Measurements from ENCODE around the gene SLC13A2.
"Not testable (repeated sequence)": the region's sequence is repeated elsewhere in the genome, so short reads cannot be mapped to it uniquely, and the experiment has no call there.

Gene SLC13A2

DNA sequence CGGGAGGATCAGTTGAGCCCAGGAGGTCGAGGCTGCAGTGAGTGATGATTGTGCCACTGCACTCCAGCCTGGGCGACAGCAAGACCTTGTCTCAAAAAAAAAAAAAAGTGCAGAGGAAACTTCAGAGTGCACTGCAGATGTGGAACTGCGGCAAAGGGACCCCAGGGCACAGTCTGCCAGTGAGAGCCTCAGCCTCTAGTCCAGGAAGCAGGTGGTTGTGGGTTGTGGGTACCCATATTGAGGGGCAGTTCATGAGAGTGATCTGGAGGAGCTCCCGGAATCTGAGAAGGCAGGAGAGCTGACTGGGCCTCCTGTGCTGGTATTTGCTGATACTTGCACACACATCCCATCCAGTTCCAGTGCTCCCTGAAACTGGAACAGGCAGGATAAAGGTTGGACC, 45.8 kb downstream of the SLC13A2 start:
- DNase-seq = no peak

DNA sequence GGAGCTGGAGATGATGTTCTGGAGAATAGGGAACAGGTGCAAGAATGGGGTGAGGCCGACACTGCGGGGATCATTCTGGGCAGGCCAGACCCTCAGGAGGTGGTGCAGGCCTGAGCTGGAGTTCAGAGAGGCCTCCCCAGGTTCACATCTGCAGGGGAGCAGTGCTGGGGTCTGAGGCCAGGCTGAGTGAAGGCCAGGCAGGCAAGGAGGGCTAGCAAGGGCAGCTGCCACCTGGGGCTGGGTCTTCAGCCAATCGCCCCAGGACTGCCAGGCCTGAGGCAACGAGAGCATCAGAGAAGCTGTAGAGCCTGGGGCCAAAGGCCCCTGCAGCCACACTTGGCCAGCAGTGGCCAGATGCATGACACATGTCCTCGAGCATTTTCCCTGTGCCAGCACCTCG, 47.2 kb downstream of the SLC13A2 start:
- no peak for DNase-seq

DNA sequence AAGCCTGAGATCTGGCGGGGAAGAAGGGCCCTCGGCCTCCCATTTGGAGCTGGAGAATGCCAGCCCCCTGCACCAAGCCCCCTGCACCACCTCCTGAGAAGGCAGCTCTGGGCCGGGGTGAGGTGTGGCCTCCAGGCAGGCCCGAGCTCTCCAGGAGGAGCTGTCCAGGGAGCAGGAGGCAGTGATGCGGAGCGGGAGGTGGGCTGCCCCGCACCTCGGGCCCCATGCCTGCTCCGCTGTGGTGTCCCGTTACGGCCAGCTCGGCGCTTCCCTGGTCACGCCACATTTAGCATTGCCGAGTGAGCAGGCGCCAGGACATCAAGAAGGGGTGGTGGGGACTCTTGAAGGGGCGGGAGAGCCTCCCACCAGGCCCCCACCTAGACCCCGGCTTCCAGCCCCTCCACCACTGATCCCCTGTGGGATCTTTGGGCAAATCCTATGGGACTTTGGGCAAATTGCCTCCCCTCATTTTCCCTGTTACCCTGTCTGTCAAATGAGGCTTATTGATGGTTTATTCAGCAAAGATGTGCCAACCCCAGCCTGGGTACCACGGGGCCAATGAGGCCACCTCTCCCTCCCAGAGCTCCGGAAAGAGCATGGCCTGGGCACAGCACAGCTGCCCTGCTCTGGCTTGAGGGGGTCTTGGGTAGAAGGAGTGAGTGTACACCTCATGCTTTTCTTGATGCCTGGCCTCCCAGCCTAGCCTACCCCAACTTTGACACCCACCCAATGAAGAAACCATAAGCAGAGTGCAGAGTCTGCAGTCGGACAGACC, 48.1 kb downstream of the SLC13A2 start:
- DNase-seq = no peak

DNA sequence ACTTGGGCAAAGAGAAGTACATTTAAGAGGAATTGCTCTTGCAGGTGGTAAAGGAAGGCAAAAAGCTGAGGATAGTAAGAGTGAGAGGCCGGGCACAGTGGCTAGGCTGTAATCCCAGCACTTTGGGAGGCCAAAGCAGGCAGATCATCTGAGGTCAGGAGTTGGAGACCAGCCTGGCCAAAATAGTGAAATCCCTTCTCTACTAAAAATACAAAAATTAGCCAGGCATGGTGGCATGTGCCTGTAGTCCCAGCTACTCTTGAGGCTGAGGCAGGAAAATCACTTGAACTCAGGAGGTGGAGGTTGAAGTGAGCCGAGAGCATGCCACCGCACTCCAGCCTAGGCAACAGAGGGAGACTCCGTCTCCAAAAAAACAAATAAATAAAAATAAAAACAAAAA, 48.8 kb downstream of the SLC13A2 start:
- DNase-seq = not testable (repeated sequence)

DNA sequence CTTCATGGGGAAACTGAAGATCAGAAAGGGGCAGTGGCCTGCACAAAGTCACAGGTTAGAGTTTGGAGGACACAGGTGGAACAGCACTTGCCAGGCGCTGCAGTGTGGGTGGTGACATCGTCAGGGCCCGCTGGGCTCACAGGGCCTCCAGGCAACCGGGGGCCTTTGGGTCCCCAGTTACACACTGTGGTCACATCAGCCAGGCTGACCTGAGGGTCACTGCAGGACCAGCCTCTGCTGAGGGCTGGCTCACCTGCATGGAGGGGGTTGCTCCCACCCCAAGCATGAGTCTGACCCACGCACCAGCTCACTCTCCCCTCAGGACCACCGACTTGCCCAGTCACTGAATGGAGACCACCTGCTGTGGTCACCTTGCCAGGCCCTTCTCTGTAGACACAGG, 49.7 kb downstream of the SLC13A2 start:
- no peak for DNase-seq

DNA sequence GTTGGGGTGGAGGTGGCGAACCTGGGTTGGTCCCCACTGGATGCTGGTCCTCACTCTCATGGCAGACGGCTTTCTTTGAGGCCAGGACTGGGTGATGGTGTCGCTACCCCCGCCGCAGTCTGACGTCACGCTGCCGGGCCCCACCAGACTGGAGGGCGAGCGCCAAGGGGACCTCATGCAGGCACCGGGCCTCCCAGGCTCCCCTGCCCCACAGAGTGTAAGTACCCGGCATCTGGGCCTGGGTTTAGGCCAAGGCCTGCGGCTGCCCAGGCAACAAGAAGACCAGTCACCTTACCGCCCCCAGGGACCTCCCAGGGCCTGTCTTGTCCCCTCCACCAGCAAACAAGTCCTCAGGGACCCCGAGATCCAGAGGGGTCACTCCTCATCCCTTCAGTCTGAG, 50.4 kb downstream of the SLC13A2 start:
- no peak for DNase-seq

DNA sequence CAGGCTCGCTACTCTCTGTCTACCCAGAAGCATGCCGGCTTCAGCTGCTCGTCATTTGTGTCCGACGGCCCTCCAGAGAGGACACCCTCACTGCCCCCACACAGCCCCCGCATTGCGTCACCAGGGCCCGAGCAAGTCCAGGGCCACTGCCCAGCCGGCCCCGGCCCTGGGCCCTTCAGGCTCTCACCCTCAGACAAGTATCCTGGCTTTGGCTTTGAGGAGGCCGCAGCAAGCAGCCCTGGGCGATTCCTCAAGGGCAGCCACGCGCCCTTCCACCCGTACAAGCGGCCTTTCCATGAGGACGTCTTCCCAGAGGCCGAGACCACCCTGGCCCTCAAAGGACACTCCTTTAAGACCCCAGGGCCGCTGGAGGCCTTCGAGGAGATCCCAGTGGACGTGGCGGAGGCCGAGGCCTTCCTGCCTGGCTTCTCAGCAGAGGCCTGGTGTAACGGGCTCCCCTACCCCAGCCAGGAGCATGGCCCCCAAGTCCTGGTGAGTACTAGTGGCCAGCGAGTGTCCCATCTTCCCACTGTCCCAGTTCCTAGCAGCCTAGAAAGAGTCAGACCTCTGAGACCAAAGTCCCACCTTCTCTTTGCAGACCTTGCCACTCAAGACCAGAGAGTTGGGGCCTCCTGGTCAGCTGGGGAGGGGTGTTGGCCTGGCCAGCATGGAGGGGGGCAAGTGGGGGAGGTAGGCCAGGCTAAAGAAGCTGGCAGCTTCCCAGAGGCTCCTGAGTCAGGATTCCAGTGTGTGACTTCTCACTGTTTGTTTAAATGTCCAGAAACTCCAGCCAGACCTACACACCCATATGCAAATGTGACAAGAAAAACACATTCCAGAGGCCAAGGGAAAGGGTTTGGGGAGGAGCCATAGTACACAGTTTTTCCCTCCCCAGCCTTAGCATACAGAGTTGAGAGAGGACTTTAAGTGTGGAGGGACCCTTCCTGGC, 51.3 kb downstream of the SLC13A2 start:
- no peak for DNase-seq

DNA sequence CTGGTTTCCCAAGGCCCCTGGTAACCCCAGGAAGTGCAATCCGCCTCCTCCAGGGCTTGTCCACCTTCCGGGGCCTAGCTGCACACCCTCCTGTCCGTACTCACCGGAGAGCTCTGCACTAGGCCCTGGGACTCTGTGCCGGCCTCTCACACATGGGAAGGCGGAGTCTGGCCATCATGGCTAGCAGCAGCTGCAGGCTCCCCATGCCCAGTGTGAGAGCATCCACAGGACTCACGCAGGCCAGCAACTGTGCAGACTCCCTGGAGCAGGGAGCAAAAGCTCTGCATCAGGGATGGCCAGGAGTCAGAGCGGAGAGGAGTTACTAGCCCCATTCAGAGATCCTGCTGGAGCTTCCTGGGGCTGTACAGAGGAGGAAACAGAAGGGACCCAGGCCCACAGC, 52.9 kb downstream of the SLC13A2 start:
- no peak for DNase-seq

DNA sequence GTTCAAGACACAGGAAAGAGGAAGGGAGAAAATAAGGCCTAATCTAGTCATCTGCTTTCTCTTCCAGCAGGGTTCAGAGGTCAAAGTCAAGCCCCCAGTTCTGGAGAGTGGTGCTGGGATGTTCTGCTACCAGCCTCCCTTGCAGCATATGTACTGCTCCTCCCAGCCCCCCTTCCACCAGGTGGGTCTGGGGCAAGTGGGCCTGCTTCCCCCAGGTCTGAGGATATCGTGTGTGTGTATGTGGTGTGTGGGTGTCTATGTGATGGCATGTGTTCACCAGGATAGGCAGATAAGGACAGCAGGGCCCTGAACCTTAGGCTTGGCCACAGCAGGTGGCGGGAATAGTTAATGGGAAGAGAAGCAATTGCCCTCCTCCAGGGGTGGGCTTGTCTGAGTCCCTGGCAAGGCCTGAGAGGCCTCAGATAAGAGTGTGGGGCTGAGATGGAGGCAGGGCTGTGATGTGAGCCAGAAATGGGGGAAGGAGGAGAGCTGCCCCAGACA, 53.8 kb downstream of the SLC13A2 start:
- no peak for DNase-seq

DNA sequence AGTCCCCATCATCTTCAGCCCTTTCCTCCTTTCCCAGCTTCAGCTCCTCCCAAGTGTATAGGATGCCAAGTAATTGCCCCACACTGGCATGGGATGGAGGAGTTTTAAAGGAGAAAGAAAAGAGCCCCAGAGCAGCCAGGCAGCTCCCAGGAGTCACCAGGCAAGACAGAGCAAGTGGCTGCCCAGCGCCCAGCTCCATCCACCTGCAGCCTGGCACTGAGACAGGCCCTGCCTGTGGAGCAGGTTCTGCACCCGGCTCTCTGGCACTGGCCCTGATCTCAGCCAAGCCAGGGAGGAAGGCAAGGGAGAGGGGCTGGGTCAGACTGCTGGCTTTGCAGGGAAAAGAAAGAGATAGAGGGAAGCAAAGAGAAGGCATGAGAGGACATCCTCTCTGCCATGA, 54.4 kb downstream of the SLC13A2 start:
- DNase-seq = no peak

DNA sequence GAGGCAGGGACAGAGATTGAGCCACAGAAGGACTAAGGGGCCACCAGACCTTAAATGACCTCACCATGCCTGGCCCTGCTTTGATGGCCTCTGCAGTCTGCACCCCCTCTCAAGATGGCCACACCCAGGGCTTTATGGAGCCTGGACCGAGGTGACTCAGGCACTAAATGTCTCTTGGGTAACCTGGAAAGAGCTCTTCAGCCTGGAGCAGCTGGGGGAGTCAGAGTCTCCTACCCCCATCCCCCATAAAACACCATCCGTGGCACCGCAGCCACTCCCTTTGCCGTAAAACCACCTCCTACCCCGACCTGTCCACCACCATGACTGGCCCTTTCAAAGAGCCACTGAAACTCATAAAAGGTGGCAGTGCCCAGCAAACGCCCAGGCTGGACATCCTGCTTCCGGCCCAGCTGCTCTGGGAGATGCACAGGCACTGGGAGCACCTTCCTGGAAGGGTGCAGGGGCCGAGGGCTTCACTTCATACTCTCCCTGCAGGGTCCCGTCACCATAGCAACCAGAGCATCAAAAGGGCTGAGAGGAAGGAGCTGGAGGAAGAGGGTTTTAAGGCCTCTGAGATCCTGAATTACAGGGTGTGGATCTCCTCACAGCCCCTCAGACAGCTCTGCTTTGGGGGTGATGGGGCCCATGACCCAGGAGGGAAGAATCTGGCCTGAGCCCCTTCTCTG, 55.0 kb downstream of the SLC13A2 start:
- no peak for DNase-seq

DNA sequence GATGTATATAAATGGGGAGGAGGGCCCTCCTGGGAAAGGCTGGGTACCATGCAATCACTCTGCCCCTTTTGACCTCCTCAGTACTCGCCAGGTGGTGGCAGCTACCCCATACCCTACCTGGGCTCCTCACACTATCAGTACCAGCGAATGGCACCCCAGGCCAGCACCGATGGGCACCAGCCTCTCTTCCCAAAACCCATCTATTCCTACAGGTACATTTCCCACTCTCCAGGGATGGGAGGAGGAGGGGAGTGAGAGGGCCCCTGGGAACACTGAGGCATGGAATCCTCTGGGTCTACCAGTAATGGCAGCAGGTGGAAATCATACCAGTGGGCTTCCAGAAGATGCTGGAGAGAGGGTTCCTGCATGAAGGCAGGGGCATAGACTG, 55.6 kb downstream of the SLC13A2 start:
- no peak for DNase-seq

DNA sequence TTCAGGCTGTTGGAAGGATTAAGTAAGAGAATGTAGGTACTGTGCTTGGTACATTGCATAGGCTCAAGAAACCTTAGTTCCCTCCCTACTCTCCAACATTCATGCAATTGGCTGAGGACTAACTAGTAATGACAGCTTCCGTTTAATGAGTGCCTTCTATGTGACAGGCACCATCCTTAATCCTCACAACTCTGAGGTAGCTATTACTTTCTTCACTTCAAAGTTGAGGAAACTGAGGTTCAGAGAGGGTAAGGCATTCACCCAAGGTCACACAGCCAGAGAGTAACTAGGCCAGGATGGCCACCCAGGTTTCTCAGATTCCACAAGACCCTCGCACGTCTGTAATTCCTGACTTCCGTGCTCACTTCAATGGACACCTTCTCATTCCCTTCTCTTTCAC, 56.8 kb downstream of the SLC13A2 start:
- DNase-seq = no peak

DNA sequence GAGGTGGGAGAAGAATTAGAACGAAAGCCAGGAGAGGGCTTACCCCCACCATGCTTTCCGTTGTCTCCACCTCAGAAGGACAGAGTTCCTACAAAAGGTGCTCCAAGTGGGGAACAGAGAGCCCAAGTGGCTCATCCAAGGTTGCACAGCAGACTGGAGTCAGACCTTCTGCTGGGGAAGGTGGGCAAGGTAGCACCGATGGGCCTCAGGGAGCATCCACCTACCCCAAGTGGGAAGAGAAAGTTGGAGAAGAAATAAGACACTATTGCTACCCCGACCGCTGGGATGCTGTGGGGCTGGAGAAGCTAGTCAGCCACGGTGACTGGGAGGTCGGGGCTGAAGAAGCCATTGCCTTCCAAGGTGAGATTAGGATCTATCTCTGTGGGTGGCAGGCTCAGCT, 57.5 kb downstream of the SLC13A2 start:
- no peak for DNase-seq

DNA sequence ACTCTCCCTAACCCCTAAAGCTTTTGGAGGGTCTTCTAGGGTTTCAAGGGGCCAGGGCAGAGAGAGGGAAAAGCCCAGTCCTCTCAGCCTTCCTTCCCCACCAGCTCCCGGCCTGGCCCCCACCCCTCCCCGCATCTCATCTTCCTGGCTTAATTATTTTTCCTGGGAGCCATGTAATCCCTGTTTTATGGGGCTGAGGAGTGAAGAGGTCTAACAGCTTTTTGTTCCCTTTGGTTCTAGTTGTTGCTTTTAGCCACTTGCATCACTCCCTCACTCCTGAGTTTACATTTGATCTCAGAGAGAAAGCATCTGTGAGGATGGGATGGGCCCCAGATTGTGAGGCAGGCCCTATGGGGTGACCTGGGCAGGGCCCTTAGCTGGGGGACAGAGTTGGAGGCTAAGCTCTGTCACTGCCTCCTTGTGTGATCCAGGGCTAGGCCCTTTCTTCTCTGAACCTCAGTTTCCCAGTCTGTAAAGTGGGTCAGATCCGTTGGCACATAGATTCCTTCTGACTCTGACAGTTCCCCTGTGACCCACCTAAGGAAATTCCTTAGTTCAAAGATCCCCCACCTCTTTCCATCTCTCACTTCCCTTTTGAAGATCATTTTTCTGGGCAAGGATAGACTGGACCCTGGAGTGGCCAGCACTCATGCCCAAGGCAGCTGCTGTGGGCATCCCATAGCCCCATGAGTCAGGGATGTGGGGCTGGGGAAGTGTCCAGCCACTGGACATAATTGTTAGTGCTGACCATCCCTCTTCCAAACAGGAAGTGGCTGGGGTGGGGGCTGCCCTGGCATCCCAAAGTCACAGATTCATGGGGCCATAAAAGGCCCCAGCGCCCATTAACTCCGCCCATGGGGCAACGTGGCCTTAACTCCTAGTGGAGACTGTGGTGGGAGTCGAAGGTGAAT, 58.9 kb downstream of the SLC13A2 start:
- no peak for DNase-seq

DNA sequence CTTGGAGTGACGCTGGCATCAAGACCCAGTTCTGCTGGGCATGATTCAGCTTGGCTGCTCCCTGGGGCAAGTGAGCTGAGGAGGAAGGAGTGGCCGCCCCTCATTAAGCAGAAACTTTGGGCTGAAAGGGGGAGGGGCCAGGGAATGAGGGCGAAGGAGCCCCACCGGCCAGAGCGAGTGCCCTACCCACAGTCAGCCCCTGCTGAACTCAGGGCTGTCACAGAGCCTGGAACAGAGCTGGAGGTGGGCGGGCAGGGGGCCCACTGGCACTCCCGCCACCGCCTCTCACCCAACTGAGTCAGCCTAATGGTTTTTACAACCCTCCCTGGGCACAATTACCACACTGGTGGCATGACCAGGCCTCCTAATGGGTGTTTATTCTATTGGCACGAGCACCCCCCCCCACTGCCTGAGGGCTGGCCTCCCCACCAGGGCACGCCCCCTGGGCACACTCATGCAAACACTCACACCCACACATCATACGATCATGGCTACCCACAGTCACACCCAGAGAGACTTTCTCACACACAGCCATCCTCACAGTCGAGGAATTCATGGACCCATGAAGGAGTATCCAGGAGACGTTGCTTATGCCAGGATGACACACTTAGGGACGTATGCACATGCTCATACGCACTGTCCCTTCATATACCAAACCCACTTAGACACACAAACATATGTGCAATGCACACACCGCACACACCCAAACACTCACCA, 59.8 kb downstream of the SLC13A2 start:
- no peak for DNase-seq

DNA sequence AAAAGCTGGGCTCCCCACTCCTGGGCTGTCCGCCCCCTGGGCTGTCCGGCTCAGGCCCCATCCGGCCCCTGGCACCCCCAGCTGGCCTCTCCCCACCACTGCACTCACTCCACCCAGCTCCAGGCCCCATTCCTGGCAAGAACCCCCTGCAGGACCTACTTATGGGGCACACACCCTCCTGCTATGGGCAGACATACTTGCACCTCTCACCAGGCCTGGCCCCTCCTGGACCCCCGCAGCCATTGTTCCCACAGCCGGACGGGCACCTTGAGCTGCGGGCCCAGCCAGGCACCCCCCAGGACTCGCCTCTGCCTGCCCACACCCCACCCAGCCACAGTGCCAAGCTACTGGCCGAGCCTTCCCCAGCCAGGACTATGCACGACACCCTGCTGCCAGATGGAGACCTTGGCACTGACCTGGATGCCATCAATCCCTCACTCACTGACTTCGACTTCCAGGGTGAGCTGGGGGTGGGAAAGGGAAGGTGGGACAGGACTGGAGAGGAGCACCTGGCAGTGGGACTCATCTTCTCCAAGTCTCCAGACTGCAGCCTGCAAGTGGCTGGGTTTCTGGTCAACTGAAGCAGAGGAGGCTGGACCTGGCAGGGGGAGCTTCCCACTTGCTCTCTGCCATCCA, 61.4 kb downstream of the SLC13A2 start:
- DNase-seq = no peak

DNA sequence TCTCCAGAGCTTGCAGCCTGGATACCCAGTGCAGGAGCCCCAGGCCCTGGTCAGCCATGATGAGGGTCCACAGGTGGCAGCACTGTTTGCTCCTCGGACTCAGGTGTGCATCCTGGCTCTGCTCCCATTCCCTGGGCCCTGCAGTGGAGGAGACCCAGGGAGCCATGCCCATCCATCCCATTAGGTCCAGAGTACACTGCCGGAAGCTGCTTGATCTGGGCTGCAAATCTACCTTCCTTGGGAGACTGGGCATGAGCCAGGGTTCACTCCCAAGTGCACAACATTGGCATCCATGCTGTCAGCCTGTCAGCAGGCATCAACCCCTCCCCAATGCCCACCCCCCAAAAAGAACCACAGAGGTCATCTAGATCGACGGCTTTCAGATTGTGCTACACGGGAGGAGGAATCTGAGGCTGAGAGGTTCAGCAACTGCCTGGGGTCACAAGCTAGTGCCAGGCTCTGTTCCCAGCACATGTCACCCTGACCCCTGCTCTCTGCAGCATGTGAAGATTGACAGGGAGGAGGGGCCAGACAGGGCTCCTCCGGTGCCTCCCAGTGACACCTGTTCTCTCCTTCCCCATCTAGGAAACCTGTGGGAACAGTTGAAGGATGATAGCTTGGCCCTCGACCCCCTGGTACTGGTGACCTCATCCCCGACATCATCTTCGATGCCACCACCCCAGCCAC, 63.2 kb downstream of the SLC13A2 start:
- DNase-seq = no peak

DNA sequence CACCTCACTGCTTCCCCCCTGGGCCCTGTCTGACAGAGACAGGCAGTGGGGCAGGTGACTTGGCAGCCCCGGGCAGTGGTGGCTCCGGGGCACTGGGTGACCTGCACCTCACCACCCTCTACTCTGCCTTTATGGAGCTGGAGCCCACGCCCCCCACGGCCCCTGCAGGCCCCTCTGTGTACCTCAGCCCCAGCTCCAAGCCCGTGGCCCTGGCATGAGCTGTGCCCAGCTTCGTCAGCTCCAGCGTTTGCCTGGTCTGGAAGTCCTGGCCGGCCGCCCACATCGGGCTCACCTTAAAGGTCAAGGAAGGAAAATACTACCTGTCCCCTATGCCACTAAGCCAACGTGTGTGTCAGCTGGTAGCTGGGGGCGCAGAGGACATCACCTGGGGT, 63.8 kb downstream of the SLC13A2 start:
- DNase-seq = no peak

DNA sequence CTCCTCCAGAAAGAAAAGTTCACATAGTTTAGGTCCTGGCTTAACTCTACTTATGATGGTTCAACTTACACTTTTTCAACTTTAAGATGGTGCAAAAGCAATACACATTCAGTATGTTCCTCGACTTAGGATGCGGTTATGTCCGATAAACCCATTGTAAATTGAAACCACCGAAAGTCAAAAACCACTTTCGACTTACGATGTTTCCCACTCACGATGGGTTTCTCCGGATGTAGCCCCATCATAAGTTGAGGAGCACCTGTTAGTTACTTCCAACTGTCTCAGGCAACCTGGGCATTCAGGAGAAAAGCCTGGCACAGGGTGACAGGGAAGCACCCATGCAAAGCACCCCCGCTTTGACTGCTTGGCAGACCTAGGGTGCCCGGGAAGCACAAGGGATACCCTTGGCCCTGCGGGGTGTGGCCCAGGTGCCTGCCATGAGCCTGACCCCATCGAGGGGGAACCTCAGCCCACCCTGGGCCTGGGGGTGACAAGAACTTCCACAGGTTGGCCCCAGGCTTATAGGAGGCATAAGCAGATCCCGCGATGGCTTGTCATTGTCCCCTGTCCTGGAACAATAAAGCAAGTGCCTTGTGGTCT, 65.0 kb downstream of the SLC13A2 start:
- no peak for DNase-seq
